DMS153 treated with DMSO at 0.1 percent for 48 hours (cell line): Measurements from ENCODE around the gene ASNS.

ENCODE experiments used
- DNase-seq: peaks from one replicate; lab custom pipeline; 2025; ENCODE audit not compliant: unreplicated experiment; lab: John Stamatoyannopoulos, UW

ASNS gene

GRCh38 chr7:97844036-97844435, 28.2 kb downstream of the ASNS start:
- DNase-seq = no peak

GRCh38 chr7:97842772-97843345, 29.3 kb downstream of the ASNS start:
- DNase-seq = no peak

GRCh38 chr7:97842006-97842405, 30.2 kb downstream of the ASNS start:
- DNase-seq = no peak

GRCh38 chr7:97835296-97836138, 36.7 kb downstream of the ASNS start:
- DNase-seq = peak; percentile 47

GRCh38 chr7:97819161-97819560, 53.0 kb downstream of the ASNS start:
- no peak for DNase-seq

GRCh38 chr7:97818066-97818663, 54.0 kb downstream of the ASNS start:
- DNase-seq = no peak
